HepG2 (cell line): ENCODE results near the gene MX2. TPM values are rescaled to one million over a fixed set of nuclear protein-coding genes. Genes with fewer than 3 reads are reported as not detected.
A peak's percentile ranks its signal among the peaks of the same experiment; 100 is the strongest.
"Not testable (repeated sequence)": the region's sequence is repeated elsewhere in the genome, so short reads cannot be mapped to it uniquely, and the experiment has no call there.

Source experiments
- ATAC-seq: fragments of 200-7000 bp; cut with Tn5 transposase; 3 replicates; pipeline ENCODE4 v1.9.1; 2020; ENCODE audit warnings: mild to moderate bottlenecking, moderate library complexity
- BruUV-seq: library from RNA; stranded (reverse); fragments of 400-500 nt; replicated peaks from 2 replicates; lab custom pipeline; 2021; lab: Mats Ljungman, UMichigan
- CTCF ChIA-PET: fragments of 300-600 bp; formaldehyde crosslinking; extraction: SDS; loops from one replicate; lab custom pipeline; 2021; ENCODE audit warnings: low total read pairs, inconsistent platforms, low intra/inter-chr PET ratio; lab: Yijun Ruan, JAX
- POLR2A ChIA-PET: fragments of 350-600 bp; sonication (Branson Sonifier 250); formaldehyde crosslinking; loops from one replicate; lab custom pipeline; 2020; ENCODE audit warnings: antibody characterized with exemption, inconsistent platforms; lab: Yijun Ruan, JAX
- DNase-seq: peaks from one replicate; pipeline ENCODE4 v3.0.0-alpha.2; 2015; ENCODE audit warnings: low spot score
- FAIRE-seq: peaks from 3 replicates; lab custom pipeline; 2011; peaks lifted over from hg19 to GRCh38; lab: Jason Lieb, UNC
- H2AFZ ChIP-seq: one replicate; pipeline ENCODE4 v1.6.1; 2011; ENCODE audit warnings: low read length, inconsistent platforms
- H3K27ac ChIP-seq: fragments of 300-600 bp; 3 replicates; pipeline ENCODE4 v1.8.0; 2011; ENCODE audit warnings: mixed run types, mild to moderate bottlenecking, mixed read lengths, low read length, inconsistent platforms; ENCODE audit not compliant: insufficient read depth; ENCODE audit errors: extremely low read length
- H3K27me3 ChIP-seq, 2 experiments: fragments of 200-600 bp in 1 of 2; 2 replicates in 1 of 2; 3 replicates in 1 of 2; pipeline versions ENCODE4 v1.6.0 to v1.8.0; 2011; ENCODE audit warnings: low read length in 2 of 2, mild to moderate bottlenecking in 2 of 2, moderate library complexity in 2 of 2, inconsistent platforms in 1 of 2; ENCODE audit not compliant: insufficient read depth in 2 of 2, control insufficient read depth in 1 of 2
- H3K36me3 ChIP-seq, 2 experiments: fragments of 200-600 bp in 1 of 2; replicated peaks in 1 of 2; 2 replicates in 1 of 2; 3 replicates in 1 of 2; pipeline versions ENCODE4 v1.5.1 to v1.8.0; 2011; ENCODE audit warnings: low read length in 2 of 2, inconsistent platforms in 1 of 2; ENCODE audit not compliant: insufficient read depth in 2 of 2, control insufficient read depth in 1 of 2
- H3K4me1 ChIP-seq: 2 replicates; pipeline ENCODE4 v1.5.1; 2012; ENCODE audit warnings: low read length, inconsistent platforms; ENCODE audit not compliant: insufficient read depth
- H3K4me2 ChIP-seq: 2 replicates; pipeline ENCODE4 v1.6.0; 2011; ENCODE audit warnings: low read depth, low read length, inconsistent platforms
- H3K4me3 ChIP-seq, 3 experiments: fragments of 200-600 bp in 1 of 3; sonication (generic), shearing (Covaris generic) in 1 of 3; replicated peaks in 1 of 3; 2 replicates each; pipeline ENCODE4 v1.5.1; 2011 to 2016; ENCODE audit warnings: low read length in 3 of 3, inconsistent platforms in 2 of 3, low read depth in 2 of 3, mild to moderate bottlenecking in 2 of 3, control low read depth in 1 of 3, mixed read lengths in 1 of 3; ENCODE audit not compliant: insufficient read depth in 1 of 3
- H3K79me2 ChIP-seq: one replicate; pipeline ENCODE4 v1.6.1; 2011; ENCODE audit warnings: low read length, inconsistent platforms; ENCODE audit not compliant: insufficient read depth
- H3K9ac ChIP-seq: 2 replicates; pipeline ENCODE4 v1.6.0; 2011; ENCODE audit warnings: mild to moderate bottlenecking, low read depth, low read length, inconsistent platforms; ENCODE audit not compliant: insufficient read depth
- H3K9me3 ChIP-seq: 2 replicates; pipeline ENCODE4 v1.5.1; 2012; ENCODE audit warnings: mild to moderate bottlenecking, low read length
- H4K20me1 ChIP-seq: 2 replicates; pipeline ENCODE4 v1.6.0; 2011; ENCODE audit warnings: inconsistent platforms, mild to moderate bottlenecking, low read length, moderate library complexity; ENCODE audit not compliant: insufficient read depth
- HDAC2 ChIP-seq: sonication (generic); formaldehyde crosslinking; IDR thresholded peaks from 2 replicates; pipeline ENCODE4 v1.4.0; 2020; ENCODE audit warnings: missing genetic modification reagents
- HIC2 ChIP-seq: sonication (generic); formaldehyde crosslinking; IDR thresholded peaks from 2 replicates; pipeline ENCODE4 v1.9.0; 2022; ENCODE audit warnings: low read depth, missing genetic modification reagents
- MTF2 ChIP-seq: sonication (generic); formaldehyde crosslinking; IDR thresholded peaks from 2 replicates; pipeline ENCODE4 v1.5.0; 2020; ENCODE audit warnings: missing genetic modification reagents, borderline replicate concordance
- NONO ChIP-seq, 2 experiments: fragments of 450-650 bp in 1 of 2; sonication (generic) in 1 of 2; formaldehyde crosslinking in 1 of 2; IDR thresholded peaks in 1 of 2; conservative IDR thresholded peaks in 1 of 2; 2 replicates each; pipeline versions ENCODE4 v1.6.1 to v1.8.0; 2017 to 2022; ENCODE audit warnings: mild to moderate bottlenecking in 1 of 2, missing genetic modification reagents in 1 of 2, moderate library complexity in 1 of 2
- POLR2AphosphoS2 ChIP-seq: IDR thresholded peaks from 2 replicates; pipeline ENCODE4 v1.6.1; 2011; ENCODE audit warnings: low read depth, low read length, improper control_type of control experiment
- RXRB ChIP-seq: IDR thresholded peaks from 2 replicates; pipeline ENCODE4 v1.6.1; 2016; ENCODE audit warnings: borderline replicate concordance, missing genetic modification reagents, missing compliant biosample characterization
- SALL2 ChIP-seq: sonication (generic); formaldehyde crosslinking; IDR thresholded peaks from 2 replicates; pipeline ENCODE4 v1.8.1; 2023; ENCODE audit warnings: mild to moderate bottlenecking, missing genetic modification reagents, inconsistent platforms
- SNRNP70 ChIP-seq: fragments of 200-400 bp; formaldehyde crosslinking; IDR thresholded peaks from 2 replicates; pipeline ENCODE4 v1.6.1; 2017; ENCODE audit warnings: mild to moderate bottlenecking, low read depth, low read length, moderate library complexity
- ZNF121 ChIP-seq: sonication (generic); formaldehyde crosslinking; IDR thresholded peaks from 2 replicates; pipeline ENCODE4 v1.5.0; 2020; ENCODE audit warnings: mild to moderate bottlenecking, missing genetic modification reagents
- ZNF556 ChIP-seq: sonication (generic); formaldehyde crosslinking; IDR thresholded peaks from 2 replicates; pipeline ENCODE4 v1.4.0; 2020; ENCODE audit warnings: mild to moderate bottlenecking, missing genetic modification reagents, borderline replicate concordance
- ZNF572 ChIP-seq: sonication (generic); formaldehyde crosslinking; IDR thresholded peaks from 2 replicates; pipeline ENCODE4 v1.5.1; 2020; ENCODE audit warnings: mild to moderate bottlenecking, missing genetic modification reagents
- ZNF770 ChIP-seq: sonication (generic); formaldehyde crosslinking; IDR thresholded peaks from 2 replicates; pipeline ENCODE4 v1.5.0; 2020; ENCODE audit warnings: mild to moderate bottlenecking, missing genetic modification reagents
- WGBS: methylation state at CpG from one replicate; pipeline ENCODE4 v1.1.6; 2017; ENCODE audit warnings: low lambda C conversion rate; 5-methylcytosine and 5-hydroxymethylcytosine counted together
- in situ Hi-C: cut with HindIII; loops from 2 replicates; pipeline ENCODE4 v1.10.0; 2017; ENCODE audit warnings: low pct_unique_long_range_greater_than_20kb; ENCODE audit not compliant: extremely low pct_ligation_motif_present
- intact Hi-C: fragments of 100-400 bp; cut with micrococcal nuclease; formaldehyde crosslinking; loops from one replicate; pipeline ENCODE4 v1.10.0; 2022; ENCODE audit not compliant: unreplicated experiment
- polyA plus RNA-seq, 8 experiments: library from polyadenylated mRNA; depleted of rRNA in 3 of 8; stranded (reverse) in 7 of 8; unstranded in 1 of 8; fragments of >200 nt; fragmentation: Illumina TruSeq in 4 of 8; extraction: Trizol in 4 of 8; gene quantifications; 2 replicates each; pipeline versions ENCODE4 v1.2.1 to v1.2.3, GENCODE V29; 2011 to 2016; ENCODE audit warnings: low read depth in 4 of 8, missing spikeins in 1 of 8, mixed read lengths in 1 of 8; ENCODE audit not compliant: insufficient read depth in 1 of 8
- total RNA-seq, 5 experiments: library from RNA; depleted of rRNA; stranded (reverse); fragments of >200 nt; fragmentation: Illumina TruSeq; extraction: Trizol; gene quantifications; 2 replicates each; pipeline ENCODE4 v1.2.3, GENCODE V29; 2016; ENCODE audit warnings: low read depth in 1 of 5

The MX2 gene
- total and polyA plus RNA-seq, 2 of the 13 experiments (the other 11 are each of a cell fraction or from before 2014, with no cell fraction given) = 24.0 to 35.7 TPM

GRCh38 chr21:41359754-41360071 lies 2.1 kb upstream of the MX2 start:
- in situ Hi-C loops (loop anchor here (5.0 kb wide), 1 partner anchor 72 kb away; no protein-coding TSS in a partner anchor), intact Hi-C loops (loop anchor here (1.0 to 2.0 kb wide), 2 partner anchors 37 to 76 kb away; no protein-coding TSS in a partner anchor)
- not testable (repeated sequence) for H3K27ac ChIP-seq, H3K4me2 ChIP-seq, H2AFZ ChIP-seq, H3K9me3 ChIP-seq, FAIRE-seq, H3K36me3 ChIP-seq, H3K9ac ChIP-seq, H3K4me3 ChIP-seq, H4K20me1 ChIP-seq, H3K79me2 ChIP-seq, ATAC-seq, H3K27me3 ChIP-seq, DNase-seq
- BruUV-seq = TSS peak; percentile 11
- ChIA-PET POLR2A (interaction anchor here (1.5 to 2.6 kb wide), 5 partner anchors 10 to 77 kb away, joined by 5 to 18 read pairs (median 11); no protein-coding TSS in a partner anchor), CTCF (interaction anchor here (3.2 kb wide), 1 partner anchor 77 kb away, joined by 35 read pairs; no protein-coding TSS in a partner anchor)
- TF ChIP-seq ZNF121 = 0 out of 2 replicates have a peak, but pooled peaks have one; percentile 20
- peak; percentile 50; the same call in 1 of the 2 replicates for TF ChIP-seq ZNF770 (CRISPR knock-in tag)
- 82% methylated on average over 4 of the region's 4 CpGs for WGBS
- peaks cover 49% of the 10 kb centered on the region for H3K4me1 ChIP-seq

- H3K4me2 ChIP-seq = no peak overlapping the region; the same call in 1 of the 2 replicates
- no peaks in the 10 kb centered on the region for H3K9me3 ChIP-seq
- no peak overlapping the region for H2AFZ ChIP-seq
- H3K27me3 ChIP-seq = no peaks in the 10 kb centered on the region
- POLR2A ChIA-PET = interaction anchor here (0.9 to 2.6 kb wide), 6 partner anchors 9 to 77 kb away, joined by 3 to 18 read pairs (median 9); no protein-coding TSS in a partner anchor
- DNase-seq = peak; percentile 46
- in situ Hi-C loops (loop anchor here (5.0 kb wide), 1 partner anchor 73 kb away; no protein-coding TSS in a partner anchor), intact Hi-C loops (loop anchor here (1.0 to 2.0 kb wide), 2 partner anchors 37 to 77 kb away; no protein-coding TSS in a partner anchor)
- FAIRE-seq = peak; percentile 12
- H3K9ac ChIP-seq = no peak overlapping the region
- H3K4me1 ChIP-seq = peaks cover 49% of the 10 kb centered on the region
- no peak overlapping the region for H3K4me3 ChIP-seq
- H4K20me1 ChIP-seq = no peaks in the 10 kb centered on the region
- no TSS peak for BruUV-seq
- no peaks in the 10 kb centered on the region for H3K79me2 ChIP-seq
- H3K27ac ChIP-seq = no peak overlapping the region
- 0 out of 5 replicates have a peak, but pooled peaks cover 0 to 2% of the 10 kb centered on the region in 2 experiments for H3K36me3 ChIP-seq
- peak; percentile 77 for ATAC-seq
- CTCF ChIA-PET = interaction anchor here (3.2 kb wide), 1 partner anchor 78 kb away, joined by 35 read pairs; no protein-coding TSS in a partner anchor
- WGBS = 68% methylated on average over 12 of the region's 22 CpGs
- TF ChIP-seq ZNF572 (CRISPR knock-in tag) = no peak
- no peak for TF ChIP-seq RXRB (CRISPR knock-in tag)
- TF ChIP-seq ZNF556 (CRISPR knock-in tag) = 0 out of 2 replicates have a peak, but pooled peaks have one; percentile 29
- peak; percentile 79 for TF ChIP-seq HIC2
- no peak for TF ChIP-seq POLR2AphosphoS2
- no peak for TF ChIP-seq HDAC2 (CRISPR knock-in tag)
- TF ChIP-seq NONO (IDR thresholded peaks at IDR 0.05) = no peak
- no peak for TF ChIP-seq NONO (CRISPR knock-in tag; conservative IDR thresholded peaks at IDR 0.05)
- TF ChIP-seq SALL2 (CRISPR knock-in tag) = 0 out of 2 replicates have a peak, but pooled peaks have one; percentile 28
- TF ChIP-seq SNRNP70 = no peak
- no peak for TF ChIP-seq MTF2 (CRISPR knock-in tag)
Observed at GRCh38 chr21:41360072-41360821, 1.6 kb upstream of the MX2 start.
